ENCODE measurements around the gene ADAMTS9.

- TF ChIP-seq CTCF (IDR thresholded peaks at IDR 0.05) (no peak), POLR2A (IDR thresholded peaks at IDR 0.05) (no peak)
Measured at GRCh38 chr3:64594134-64594533, 93.7 kb downstream of the ADAMTS9 start.

All from ovary (tissue), 3 donors.